Fibroblast of villous mesenchyme (primary cell): ENCODE results near the gene KREMEN1. TPM values are rescaled to one million over a fixed set of nuclear protein-coding genes. Genes with fewer than 3 reads are reported as not detected.
A peak's percentile ranks its signal among the peaks of the same experiment; 100 is the strongest.

Experiments used
- DNase-seq: peaks from one replicate; pipeline ENCODE4 v3.0.0-alpha.2; 2010; ENCODE audit warnings: low read depth
- H3K4me3 ChIP-seq: 2 replicates; pipeline ENCODE4 v1.5.1; 2011; ENCODE audit warnings: low read depth, mild to moderate bottlenecking, low read length
- total RNA-seq: library from RNA; depleted of rRNA; stranded (reverse); fragments of >200 nt; gene quantifications from 2 replicates; pipeline ENCODE4 v1.2.3, GENCODE V29; 2012
- TF ChIP-seq, protein P1 (sequence below): IDR thresholded peaks from 2 replicates; pipeline ENCODE4 v1.5.1; 2012; ENCODE audit warnings: low read depth, mild to moderate bottlenecking, low read length; ENCODE audit not compliant: insufficient read depth

KREMEN1 gene
- total RNA-seq, 1 donor, result 2.6 TPM

DNA sequence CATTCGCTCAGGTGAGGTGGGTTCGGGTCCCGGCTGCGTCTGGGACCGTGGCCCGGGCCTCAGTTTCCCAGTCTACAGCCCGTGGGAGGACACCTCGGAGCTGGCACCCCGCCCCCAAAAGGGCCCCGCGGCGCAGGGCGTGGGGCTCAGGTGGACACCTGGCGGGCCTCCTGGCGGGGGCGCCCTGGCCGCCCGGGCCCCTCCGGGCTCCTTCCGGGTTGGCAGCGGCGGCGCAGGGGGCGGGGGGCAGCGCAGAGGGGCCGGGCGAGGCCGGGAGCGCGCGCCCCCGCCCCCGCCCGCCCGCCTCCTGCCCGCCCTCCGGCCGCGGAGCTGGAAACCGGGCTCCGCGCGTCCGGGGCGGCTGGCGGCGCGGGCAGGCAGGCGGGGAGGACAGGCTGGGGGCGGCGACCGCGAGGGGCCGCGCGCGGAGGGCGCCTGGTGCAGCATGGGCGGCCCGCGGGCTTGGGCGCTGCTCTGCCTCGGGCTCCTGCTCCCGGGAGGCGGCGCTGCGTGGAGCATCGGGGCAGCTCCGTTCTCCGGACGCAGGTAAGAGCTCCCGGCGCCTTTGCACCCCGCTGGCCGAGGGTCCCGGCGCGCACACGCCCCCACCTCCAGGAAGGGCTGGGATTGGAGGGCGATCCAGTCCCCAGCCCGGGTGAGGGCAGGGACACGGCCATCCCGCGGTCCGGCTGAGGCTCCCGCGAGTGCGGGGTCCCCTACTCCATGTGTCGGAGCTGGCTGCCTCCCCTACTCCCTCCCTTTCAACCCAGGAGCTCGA, 132.9 kb downstream of the KREMEN1 start, which contains the start of gene EMID1:
TSS of gene EMID1 (plus strand) at position 303 of the 778 bp plus-strand sequence. CDS start at position 446, 143 bp downstream.
- H3K4me3 ChIP-seq, result peak within 1 kb of the TSS; percentile 54
- DNase-seq, result peak; percentile 26
- TF ChIP-seq, protein P1, sequence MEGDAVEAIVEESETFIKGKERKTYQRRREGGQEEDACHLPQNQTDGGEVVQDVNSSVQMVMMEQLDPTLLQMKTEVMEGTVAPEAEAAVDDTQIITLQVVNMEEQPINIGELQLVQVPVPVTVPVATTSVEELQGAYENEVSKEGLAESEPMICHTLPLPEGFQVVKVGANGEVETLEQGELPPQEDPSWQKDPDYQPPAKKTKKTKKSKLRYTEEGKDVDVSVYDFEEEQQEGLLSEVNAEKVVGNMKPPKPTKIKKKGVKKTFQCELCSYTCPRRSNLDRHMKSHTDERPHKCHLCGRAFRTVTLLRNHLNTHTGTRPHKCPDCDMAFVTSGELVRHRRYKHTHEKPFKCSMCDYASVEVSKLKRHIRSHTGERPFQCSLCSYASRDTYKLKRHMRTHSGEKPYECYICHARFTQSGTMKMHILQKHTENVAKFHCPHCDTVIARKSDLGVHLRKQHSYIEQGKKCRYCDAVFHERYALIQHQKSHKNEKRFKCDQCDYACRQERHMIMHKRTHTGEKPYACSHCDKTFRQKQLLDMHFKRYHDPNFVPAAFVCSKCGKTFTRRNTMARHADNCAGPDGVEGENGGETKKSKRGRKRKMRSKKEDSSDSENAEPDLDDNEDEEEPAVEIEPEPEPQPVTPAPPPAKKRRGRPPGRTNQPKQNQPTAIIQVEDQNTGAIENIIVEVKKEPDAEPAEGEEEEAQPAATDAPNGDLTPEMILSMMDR, result peak; percentile 34

DNA sequence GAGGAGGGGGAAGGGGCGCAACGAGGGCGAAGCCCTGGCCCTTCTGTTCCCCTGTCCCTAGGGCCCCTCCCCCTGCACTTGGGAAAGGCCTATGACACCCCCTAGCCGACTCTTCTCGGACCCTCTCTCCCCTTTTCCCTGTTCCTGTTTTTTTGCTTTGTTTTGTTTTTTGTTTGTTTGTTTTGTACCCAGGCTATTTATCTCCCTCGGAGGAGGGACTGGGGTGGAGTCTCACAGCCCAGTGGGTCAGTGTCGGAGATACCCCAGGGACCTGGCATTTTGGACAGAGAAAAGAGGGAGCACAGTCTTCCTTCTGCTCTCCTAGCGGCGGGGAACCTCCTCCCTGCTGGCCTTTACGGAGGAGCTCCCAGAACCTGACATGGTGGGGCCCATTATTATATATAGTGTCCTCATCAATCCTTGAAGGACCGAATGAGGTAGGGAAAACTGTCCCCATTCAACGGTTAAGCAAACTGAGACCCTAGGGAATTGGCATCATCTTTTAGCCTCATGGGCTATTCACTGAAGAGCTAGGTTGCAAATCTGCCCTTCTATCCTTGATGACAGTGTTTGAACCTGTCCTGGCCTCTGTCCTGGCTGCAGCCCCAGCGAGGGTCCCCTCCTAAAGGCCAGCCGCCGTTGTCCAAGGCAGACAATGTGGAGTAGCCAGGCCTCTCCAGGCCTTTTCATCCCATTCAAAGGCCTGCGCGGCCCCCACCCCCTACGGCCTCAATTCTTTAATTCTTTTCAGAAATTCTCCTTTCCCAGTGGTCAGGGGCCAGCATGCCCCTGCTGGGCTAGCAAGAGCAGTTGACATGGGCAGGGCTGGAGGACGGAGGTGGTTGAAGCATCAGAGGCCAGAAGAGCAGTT, 133.8 kb downstream of the KREMEN1 start:
- no peak for DNase-seq
- TF ChIP-seq, protein P1, result no peak
- peak overlapping the region; percentile 54 for H3K4me3 ChIP-seq

DNA sequence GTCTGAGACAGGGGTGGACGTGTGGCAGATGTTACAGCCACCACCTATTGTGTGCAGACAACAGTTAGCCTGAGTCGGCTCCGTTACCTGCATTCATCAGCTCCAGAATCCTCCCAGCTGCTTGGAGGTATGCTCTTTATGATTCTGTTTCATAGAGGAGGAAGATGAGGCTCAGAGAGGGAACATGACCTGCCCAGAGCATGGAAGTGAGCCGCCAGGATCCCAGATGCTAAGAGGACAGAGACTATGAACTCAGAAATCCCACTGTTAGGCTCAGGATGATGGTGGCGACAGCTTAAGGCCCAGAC, 134.4 kb downstream of the KREMEN1 start:
- no peak overlapping the region for H3K4me3 ChIP-seq
- TF ChIP-seq, protein P1, result no peak
- DNase-seq, result no peak

DNA sequence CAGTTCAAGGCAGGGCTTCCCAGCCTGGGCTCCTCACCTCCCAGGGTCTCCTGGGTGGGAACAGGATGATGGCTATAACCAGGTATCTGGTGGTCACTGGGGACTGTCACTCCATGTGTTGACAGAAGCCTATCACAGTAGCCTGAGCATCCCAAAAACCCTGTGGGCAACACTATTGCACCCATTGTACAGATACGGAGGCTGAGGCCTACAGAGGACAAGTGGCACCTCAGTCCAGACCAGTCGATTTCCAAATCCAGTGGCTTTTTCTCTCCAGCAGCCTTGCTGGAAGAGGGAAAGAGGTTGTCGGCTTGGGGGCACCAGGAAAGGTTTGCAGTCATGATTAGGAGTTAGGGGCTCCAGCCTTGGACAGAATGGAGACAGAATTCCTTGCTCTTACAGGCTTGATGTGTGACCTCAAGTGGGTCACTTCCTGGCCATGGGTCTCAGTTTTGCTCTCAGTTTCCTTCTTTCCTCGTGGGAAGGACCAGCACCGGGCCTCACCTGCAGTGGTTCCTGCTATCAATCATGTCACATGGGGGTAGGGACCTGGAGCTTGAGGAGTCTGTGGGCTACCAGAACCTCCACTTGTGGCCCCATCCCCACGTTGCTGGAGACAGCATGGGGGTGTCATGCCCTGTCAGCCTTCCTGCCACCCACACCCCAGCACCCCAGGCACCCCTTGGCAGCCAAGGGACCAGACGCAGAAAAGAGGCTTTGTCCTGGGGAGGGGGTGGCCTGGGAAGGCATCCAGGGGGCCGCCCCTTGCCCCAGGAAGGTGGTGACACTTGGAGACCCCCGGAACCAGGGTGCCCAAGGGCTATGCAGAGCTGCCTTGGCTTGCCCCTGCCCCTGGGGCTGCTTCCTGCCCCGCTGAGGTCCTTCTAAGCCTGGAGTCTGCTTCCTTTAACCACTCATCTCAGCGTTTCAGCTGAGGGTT, 135.0 kb downstream of the KREMEN1 start:
- no peak for DNase-seq
- TF ChIP-seq, protein P1, result no peak
- no peak overlapping the region for H3K4me3 ChIP-seq

DNA sequence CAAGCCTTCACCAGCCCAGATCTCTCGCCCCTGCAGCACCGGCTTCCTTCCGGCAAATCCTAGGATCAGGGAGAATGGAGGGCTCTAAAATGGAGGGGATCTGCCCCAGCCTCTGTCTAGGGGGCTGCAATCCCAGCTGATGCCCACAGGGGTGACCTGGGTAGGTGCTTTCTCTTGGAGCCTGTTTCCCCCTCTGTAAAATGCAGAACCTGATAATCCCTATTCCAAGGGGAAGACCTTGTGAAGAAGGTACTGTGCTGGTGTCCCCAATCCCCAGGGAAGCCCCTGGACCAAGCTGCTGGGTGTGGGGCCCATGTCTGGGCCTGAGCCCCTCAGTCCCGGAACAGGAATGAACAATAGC, 135.6 kb downstream of the KREMEN1 start:
- DNase-seq, result no peak

More for the DNA sequence above, 135.6 kb downstream of the KREMEN1 start:
- TF ChIP-seq, protein P1, result no peak
- H3K4me3 ChIP-seq, result no peak overlapping the region
